LHCN-M2 (cell line): ENCODE results near the gene MYMK. TPM values are rescaled to one million over a fixed set of nuclear protein-coding genes. Genes with fewer than 3 reads are reported as not detected.
A peak's percentile ranks its signal among the peaks of the same experiment; 100 is the strongest.

ENCODE experiments used
- DNase-seq: peaks from one replicate; pipeline ENCODE4 v3.0.0-alpha.2; 2012; ENCODE audit warnings: low read depth
- total RNA-seq: library from RNA; depleted of rRNA; stranded (reverse); fragments of >200 nt; gene quantifications from 2 replicates; pipeline ENCODE4 v1.2.3, GENCODE V29; 2014

The MYMK gene
- total RNA-seq, 1 experiment from 2014 or later = 0.63 TPM

GRCh38 chr9:133558191-133559126, 33.7 kb upstream of the MYMK start:
- peak; percentile 74 for DNase-seq

DNA sequence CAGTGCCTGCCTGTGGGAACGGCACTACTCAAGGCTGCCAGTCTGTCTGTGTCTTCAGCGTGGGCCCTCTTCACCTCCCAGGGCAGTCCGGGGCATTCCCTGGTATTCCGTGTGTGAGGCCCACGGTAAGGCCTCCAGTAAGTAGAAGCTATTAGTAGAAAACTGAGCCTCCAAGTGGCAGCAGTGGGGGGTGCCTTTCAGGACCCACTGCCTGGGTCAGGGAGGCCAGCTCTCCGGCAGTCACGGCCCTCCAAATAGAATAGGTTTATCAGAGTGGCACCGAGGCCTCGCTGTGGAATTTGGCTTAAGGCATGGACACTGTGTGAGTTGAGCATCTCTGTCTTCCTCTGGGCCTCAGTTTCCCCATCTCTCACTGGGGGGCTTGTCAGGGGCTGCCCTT, 32.8 kb upstream of the MYMK start:
- no peak for DNase-seq

- DNase-seq = no peak
Measured at GRCh38 chr9:133556354-133556753, 31.6 kb upstream of the MYMK start.

DNA sequence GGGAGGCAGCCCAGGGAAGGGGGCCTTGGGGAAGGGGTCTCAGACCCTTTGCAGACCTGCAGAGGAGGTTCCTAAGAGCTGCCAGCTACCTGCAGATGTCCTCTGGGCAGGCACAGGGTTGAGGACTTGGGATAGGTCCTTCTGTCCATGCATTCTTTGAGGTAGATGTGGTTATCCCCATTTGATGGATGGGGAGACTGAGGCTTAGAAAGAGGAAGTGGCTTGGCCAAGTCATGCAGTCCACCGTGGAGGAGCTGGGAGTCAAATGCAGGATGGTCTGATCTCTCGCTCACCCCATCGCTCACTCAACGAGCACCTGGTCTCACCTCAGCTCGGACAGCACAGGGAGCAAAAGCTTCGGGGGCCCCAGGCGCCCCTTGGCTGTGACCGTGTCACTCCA, 30.0 kb upstream of the MYMK start:
- DNase-seq = no peak

DNA sequence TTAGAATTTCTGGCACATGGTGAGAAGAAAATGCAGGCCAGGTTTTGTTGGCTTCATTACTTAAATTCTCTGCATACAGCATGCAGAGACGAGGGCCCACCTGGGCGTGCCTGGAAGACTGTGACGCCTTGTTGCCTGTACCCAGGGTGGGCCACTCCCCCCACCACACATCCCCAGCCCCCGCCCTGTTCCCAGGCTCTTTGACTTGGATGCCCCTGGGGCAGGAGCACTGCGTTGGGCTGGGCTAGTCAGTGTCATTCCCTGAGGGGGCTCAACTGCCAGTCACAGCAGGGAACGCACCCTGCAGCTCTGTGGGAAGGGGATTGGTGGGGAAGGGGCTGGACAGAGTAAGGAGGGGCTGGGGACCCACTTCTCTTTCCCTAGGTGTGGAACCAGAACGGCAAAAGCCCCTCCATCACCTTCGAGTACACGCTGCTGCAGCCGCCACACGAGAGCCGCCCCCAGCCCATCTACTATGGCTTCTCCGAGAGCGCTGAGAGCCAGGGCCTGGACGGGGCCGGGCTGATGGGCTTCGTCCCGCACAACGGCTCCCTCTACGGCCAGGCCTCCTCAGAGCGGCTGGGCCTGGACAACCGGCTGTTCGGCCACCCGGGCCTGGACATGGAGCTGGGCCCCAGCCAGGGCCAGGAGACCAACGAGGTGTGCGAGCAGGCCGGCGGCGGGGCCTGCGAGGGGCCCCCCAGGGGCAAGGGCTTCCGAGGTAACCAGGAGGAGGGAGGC, 29.4 kb upstream of the MYMK start:
- no peak for DNase-seq

DNA sequence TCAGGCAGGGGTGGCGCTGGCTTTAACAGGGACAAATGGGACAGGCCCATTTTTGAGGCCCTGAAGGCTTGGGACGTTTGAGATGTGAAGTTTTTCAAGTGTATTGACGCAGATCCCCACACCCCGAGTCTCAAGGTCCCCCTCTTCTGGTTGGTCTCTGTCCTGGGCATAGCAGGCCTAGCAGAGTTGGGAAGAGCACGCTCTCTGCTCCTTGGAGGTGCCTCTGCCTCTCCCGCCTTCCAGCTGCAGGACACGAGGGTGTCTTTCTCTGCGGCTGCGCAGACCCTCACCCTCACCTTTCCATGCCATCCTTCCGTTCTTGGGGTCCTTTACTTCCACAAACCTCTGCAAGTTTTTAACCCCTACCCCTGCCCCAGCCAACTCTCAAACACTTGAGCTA, 28.4 kb upstream of the MYMK start:
- no peak for DNase-seq

- no peak for DNase-seq
Measured at GRCh38 chr9:133552236-133552635, 27.5 kb upstream of the MYMK start.

DNA sequence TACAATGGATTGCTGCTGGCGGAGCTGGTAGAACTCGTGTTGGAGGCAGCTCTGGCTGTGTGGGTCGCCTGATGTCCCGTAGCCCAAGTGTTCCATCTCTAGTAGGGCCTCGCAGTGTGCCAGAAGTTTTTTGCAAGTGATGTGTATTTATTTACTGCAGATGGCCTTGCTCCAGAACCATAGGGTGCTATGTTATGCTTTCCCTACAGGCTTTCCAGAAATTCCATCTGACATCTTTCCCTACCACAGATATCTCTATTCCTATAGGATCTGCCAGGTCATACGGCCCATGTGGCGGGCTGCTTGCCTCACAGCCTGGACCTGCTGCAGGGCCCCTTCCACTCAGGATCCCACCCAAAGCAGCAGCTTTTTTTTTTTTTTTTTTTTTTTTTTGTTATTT, 26.7 kb upstream of the MYMK start:
- no peak for DNase-seq

DNA sequence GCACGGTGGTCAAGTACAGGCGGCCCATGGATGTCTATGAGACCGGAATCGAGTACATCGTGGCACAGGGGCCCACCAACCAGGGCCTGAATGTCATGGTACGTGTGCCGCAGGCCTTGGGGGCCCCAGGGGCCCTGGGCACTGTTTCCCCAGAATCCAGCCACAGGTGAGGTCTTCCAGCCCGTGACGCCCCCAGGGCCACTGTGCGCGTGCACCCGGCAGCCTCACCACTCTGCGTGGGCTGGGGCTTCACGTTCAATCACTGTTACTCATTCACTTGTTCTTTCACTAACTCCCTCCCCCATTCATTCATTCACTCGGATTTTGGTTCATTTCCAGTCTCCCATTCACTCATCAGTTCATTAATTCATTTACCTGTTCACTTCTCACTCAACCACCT, 22.4 kb upstream of the MYMK start:
- no peak for DNase-seq

GRCh38 chr9:133546287-133546680, 21.5 kb upstream of the MYMK start:
- no peak for DNase-seq

DNA sequence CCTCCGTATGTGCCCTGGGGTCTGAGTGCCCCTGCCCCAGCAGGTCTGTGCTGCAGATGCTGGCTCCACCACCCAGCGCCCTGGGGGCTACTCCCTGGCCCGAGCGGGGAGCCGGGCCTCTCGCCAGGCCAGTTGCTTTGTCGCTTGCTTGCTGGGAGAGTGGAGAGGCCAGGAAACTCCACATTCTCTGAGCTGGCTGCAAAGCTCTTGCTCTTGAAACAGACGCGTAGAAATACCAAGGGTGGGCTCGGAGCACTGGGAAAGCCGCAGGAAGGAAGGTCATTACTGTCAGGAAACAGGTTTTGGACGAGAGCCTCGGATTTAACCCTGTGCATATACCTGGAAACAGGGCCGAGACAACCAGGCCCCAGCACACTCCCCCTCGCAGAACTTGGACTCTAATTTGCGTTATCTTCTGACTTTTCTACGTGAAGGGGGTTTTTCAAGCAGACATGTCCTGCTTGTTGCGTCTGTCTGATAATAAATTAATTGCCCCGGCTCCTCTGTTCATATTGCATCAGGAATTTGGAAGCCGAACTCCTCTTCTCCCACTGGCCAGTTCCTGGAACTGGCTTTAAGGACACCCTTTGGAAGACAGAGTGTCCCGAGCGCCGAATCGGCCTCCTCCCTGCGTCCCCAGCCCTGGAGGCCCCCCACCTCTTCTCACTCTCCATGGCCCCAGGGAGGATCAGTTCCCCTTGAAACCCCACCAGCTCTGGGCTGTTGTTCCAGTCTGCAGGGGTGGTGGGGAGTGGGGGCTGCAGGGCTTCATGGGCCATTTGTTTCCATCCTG, 20.9 kb upstream of the MYMK start:
- no peak for DNase-seq

DNA sequence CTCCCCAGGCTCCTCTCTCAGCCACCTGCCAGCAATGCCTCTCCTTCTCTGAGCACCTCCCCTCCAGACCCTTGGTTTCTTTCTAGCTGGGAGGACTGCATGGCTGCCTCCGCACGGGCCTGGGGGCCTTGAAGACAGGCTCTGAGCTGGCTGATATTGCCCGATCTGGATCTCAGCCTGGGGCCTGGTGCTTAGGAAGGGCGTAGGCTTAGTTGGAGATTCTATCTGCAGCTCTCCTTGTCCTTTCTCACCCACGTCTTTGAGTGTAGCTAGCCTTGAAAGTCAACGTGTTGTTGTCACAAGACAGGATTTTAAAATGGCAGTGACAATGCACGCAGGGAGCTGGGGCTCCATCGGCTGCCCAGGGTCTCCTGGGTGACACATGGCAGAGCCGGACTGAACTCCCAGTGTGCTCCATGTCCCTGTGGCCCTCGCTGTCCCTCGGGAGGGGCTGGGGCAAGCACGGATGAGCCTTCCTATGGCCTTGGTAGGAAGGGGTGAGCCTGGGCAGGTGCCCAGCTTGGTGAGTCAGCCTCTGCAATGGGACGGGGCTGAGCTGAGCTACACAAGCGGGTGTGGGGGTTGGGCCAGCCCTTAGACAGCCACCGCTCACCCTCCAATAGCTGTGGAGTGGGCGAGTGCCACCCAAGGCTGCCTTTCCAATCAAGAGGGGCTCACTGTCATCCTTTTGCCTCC, 19.2 kb upstream of the MYMK start:
- no peak for DNase-seq

GRCh38 chr9:133542002-133542401, 17.2 kb upstream of the MYMK start:
- DNase-seq = no peak

- DNase-seq = no peak
Measured at GRCh38 chr9:133540698-133541025, 15.9 kb upstream of the MYMK start.

- no peak for DNase-seq
Measured at GRCh38 chr9:133539991-133540697, 15.4 kb upstream of the MYMK start.

DNA sequence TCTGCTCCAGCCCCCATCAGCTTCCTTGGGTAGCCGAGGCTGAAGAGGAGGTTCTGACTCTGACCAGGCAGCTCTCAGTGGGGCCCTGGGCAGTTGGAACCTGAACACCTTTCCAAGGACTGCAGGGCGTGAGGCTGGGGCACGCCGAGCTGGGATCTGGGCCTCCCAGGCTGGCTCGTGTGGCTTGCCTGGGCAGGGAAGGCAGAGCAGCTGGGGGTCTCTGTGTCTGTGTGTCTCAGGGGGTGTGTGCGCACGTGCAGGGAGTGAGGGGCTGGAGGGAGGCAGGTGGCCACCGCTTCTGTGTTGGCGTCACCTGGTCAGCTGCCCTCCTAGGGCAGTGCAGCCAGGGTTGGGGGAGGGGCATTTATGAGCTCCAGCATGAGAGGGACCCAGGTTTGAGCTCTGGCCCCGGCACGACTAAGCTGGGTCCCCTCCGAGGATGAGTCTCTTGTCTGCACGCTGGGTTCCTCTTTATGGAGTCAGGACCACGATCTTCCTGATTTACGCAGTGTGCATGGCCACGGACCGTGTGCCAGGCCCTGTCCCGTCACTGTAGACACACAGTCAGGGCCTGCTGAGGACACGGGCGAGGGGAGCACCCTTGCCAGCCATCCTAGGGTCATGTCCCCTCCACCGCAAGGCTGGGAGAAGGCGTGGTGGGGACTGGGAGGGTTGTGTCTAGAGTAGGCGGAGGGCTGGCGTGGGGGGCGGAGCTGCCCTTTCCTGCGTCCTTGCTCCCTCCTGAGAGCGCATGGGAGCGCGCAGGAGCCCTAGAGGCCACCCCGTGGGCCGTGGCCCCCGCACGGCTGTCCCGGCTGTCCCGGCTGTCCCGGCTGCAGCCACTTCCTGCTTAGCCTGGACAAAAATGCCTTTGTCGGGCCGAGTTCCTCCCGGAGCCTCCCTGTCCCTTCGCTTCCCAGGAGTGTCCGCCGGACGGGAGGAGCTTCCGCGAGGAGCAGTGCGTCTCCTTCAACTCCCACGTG, 14.4 kb upstream of the MYMK start:
- DNase-seq = no peak

- no peak for DNase-seq
Measured at GRCh38 chr9:133538176-133538575, 13.4 kb upstream of the MYMK start.

DNA sequence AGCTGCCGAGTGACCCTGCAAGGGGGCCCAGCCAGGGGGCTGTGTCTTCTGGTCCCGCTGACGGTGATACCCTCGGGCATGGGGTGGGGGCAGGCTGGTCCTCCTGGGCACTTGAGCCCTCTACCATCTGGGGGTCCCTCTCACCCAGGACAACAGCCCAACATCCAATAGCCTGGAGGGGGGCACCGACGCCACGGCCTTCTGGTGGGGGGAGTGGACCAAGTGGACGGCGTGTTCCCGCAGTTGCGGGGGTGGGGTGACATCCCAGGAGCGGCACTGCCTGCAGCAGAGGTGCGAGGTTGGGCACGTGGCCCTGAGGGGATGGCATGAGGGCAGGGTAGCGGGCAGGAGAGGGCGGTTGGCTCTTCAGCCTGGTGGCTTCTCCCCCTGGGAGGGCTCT, 12.5 kb upstream of the MYMK start:
- DNase-seq = no peak

DNA sequence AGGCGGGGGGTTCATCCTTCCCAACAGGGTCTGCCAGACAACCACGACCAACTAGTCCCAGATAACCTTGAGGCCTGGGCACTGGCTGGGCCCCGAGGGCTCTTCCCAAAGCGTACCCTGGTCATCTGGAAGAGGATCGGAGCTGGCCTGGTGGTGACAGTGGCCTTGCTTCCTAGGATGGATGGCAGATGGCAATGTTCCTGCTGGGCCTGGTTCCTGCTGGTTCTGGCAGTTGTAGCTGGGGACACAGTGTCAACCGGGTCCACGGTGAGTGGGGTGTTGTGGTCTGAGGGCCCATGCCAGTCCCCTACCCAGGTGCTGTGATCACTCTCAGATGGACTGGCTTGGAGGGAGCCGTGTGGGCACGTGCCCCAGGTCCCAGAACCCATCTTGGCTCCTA, 11.8 kb upstream of the MYMK start:
- DNase-seq = no peak

GRCh38 chr9:133536080-133536479, 11.3 kb upstream of the MYMK start:
- DNase-seq = no peak
